Tibial artery (tissue), 4 donors: ENCODE measurements around the gene MYO15B.
A peak's percentile ranks its signal among the peaks of the same experiment; 100 is the strongest.

Source experiments
- DNase-seq, 2 donors: peaks; one replicate each; pipeline ENCODE4 v3.0.0-alpha.2; 2019
- H3K27ac ChIP-seq, 2 donors: fragments of 200-600 bp; sonication (generic) in 1 of 2; 1 replicate in 1 of 2; 2 replicates in 1 of 2; pipeline ENCODE4 v1.5.1; 2018 to 2019; ENCODE audit warnings: mild to moderate bottlenecking in 1 of 2
- H3K27me3 ChIP-seq, 2 donors: fragments of 200-600 bp; sonication (generic) in 1 of 2; one replicate each; pipeline versions ENCODE4 v1.5.1 to v1.6.0; 2016 to 2019
- H3K36me3 ChIP-seq, 3 donors: fragments of 200-600 bp; sonication (generic) in 2 of 3; one replicate each; pipeline ENCODE4 v1.5.1; 2016 to 2019; ENCODE audit warnings: mild to moderate bottlenecking in 2 of 3
- H3K4me1 ChIP-seq, 4 donors: fragments of 200-600 bp; sonication (generic) in 2 of 4; 1 replicate in 3 of 4; 2 replicates in 1 of 4; pipeline ENCODE4 v1.5.1; 2016 to 2019
- H3K4me3 ChIP-seq, 2 donors: fragments of 200-600 bp; sonication (generic) in 1 of 2; 1 replicate in 1 of 2; 2 replicates in 1 of 2; pipeline ENCODE4 v1.5.1; 2018 to 2019; ENCODE audit warnings: mild to moderate bottlenecking in 2 of 2
- H3K9me3 ChIP-seq, 3 donors: fragments of 200-600 bp; sonication (generic) in 1 of 3; one replicate each; pipeline ENCODE4 v1.5.1; 2016 to 2019
- intact Hi-C: fragments of 100-400 bp; cut with DNase I; formaldehyde crosslinking; loops from one replicate; pipeline ENCODE4 v1.15.0; 2023; ENCODE audit warnings: low total_unique reads
- TF ChIP-seq, protein P1 (sequence below), 2 experiments: fragments of 200-600 bp in 1 of 2; fragments of 450-650 bp in 1 of 2; IDR thresholded peaks; one replicate each; pipeline ENCODE4 v1.5.1; 2017 to 2019; ENCODE audit warnings: antibody characterized with exemption in 2 of 2, mild to moderate bottlenecking in 1 of 2, moderate library complexity in 1 of 2

Gene MYO15B

GRCh38 chr17:75595284-75595919, 7.8 kb downstream of the MYO15B start:
- no peak for DNase-seq
- H3K27me3 ChIP-seq, result peaks cover 0 to 3% of the 10 kb centered on the region in 2 donors
- H3K36me3 ChIP-seq, result peaks cover 0 to 6% (median 0%) of the 10 kb centered on the region in 3 donors
- no peak overlapping the region for H3K4me3 ChIP-seq
- TF ChIP-seq, protein P1, sequence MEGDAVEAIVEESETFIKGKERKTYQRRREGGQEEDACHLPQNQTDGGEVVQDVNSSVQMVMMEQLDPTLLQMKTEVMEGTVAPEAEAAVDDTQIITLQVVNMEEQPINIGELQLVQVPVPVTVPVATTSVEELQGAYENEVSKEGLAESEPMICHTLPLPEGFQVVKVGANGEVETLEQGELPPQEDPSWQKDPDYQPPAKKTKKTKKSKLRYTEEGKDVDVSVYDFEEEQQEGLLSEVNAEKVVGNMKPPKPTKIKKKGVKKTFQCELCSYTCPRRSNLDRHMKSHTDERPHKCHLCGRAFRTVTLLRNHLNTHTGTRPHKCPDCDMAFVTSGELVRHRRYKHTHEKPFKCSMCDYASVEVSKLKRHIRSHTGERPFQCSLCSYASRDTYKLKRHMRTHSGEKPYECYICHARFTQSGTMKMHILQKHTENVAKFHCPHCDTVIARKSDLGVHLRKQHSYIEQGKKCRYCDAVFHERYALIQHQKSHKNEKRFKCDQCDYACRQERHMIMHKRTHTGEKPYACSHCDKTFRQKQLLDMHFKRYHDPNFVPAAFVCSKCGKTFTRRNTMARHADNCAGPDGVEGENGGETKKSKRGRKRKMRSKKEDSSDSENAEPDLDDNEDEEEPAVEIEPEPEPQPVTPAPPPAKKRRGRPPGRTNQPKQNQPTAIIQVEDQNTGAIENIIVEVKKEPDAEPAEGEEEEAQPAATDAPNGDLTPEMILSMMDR (IDR thresholded peaks at IDR 0.05), result no peak
- H3K27ac ChIP-seq, result no peak overlapping the region
- H3K9me3 ChIP-seq, result no peaks in the 10 kb centered on the region
- H3K4me1 ChIP-seq, result no peaks in the 10 kb centered on the region
- intact Hi-C loops, result no loop called here

DNA sequence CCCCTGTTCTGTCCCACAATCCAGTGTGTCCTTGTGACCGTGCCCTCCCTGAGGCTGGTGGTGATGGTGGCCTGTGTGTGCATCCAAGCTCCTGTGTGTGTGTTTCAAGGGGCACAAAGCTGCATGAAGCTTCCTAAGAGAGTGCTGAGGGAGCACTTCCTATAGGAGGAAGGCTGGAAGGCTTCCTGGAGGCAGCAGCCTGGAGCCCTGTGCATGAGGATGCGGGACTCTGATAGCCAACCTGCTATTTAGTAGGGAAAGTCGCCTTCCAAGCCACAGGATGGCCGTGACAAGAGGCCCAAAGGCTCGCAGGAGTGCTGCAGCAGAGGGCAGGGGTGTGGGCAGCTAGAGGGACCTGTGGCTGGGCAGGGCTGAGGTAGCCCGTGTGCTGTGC, 8.3 kb downstream of the MYO15B start:
- intact Hi-C loops, result no loop called here
- no peaks in the 10 kb centered on the region for H3K4me1 ChIP-seq

GRCh38 chr17:75596320-75597087, 8.9 kb downstream of the MYO15B start:
- intact Hi-C loops, result no loop called here
- Histone ChIP-seq H3K9me3 (no peaks in the 10 kb centered on the region), H3K4me3 (no peak overlapping the region), H3K4me1 (no peaks in the 10 kb centered on the region), H3K36me3 (peaks cover 0 to 6% (median 0%) of the 10 kb centered on the region in 3 donors), H3K27ac (no peak overlapping the region), H3K27me3 (peaks cover 0 to 3% of the 10 kb centered on the region in 2 donors)
- TF ChIP-seq, protein P1 (IDR thresholded peaks at IDR 0.05), result no peak
- peak in 1 of 2 donors; percentile 58 for DNase-seq

More for the DNA sequence above, 8.3 kb downstream of the MYO15B start:
- H3K9me3 ChIP-seq, result no peaks in the 10 kb centered on the region
- TF ChIP-seq, protein P1 (IDR thresholded peaks at IDR 0.05), result no peak
- no peak overlapping the region for H3K27ac ChIP-seq
- no peak overlapping the region for H3K4me3 ChIP-seq
- H3K27me3 ChIP-seq, result peaks cover 0 to 3% of the 10 kb centered on the region in 2 donors
- DNase-seq, result no peak
- H3K36me3 ChIP-seq, result peaks cover 0 to 6% (median 0%) of the 10 kb centered on the region in 3 donors

DNA sequence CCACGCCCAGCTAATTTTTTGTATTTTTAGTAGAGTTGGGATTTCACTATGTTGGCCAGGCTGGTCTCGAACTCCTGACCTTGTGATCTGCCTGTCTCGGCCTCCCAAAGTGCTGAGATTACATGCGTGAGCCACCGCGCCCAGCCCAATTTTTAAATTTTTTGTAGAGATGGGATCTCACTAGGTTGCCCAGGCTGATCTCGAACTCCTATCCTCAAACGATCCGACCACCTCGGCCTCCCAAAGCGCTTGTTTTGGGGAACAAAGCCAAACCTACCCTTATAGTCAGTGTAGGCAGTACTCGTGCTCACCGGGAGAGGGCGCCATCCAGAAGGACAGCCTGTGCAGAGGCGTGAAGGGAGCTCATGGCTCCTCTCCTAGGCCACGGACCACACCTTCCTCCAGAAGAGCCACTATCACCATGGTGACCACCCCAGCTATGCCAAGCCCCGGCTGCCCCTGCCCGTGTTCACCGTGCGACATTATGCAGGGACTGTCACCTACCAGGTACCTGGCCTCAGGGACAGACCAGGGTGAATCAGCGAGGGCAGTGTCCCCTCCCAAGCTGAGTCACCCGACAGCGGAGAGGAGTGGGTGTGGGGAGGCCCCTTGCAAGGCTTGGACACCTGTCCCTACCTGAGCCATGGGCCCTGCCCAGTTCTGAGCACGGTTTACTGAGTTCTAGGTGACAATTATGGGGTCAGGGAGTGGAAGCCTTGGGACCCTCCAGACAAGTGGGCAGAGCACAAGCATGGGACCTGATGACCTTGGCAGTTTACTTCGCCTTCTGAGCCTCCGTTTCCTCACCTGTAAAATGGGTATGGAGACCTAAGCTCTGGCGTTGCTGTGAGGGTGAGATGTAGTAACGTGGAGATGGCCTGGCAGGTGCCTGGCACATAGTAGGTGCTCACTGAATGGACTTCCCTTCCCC, 13.7 kb downstream of the MYO15B start:
- TF ChIP-seq, protein P1 (IDR thresholded peaks at IDR 0.05), result peak; percentile 51 to 59
- Histone ChIP-seq H3K4me1 (no peaks in the 10 kb centered on the region), H3K9me3 (no peaks in the 10 kb centered on the region), H3K4me3 (no peak overlapping the region), H3K27me3 (no peaks in the 10 kb centered on the region), H3K36me3 (peaks cover 0 to 7% (median 0%) of the 10 kb centered on the region in 3 donors), H3K27ac (no peak overlapping the region)
- peak; percentile 39 to 62 for DNase-seq
- intact Hi-C loops, result no loop called here

GRCh38 chr17:75602644-75603043, 15.0 kb downstream of the MYO15B start:
- peaks cover 0 to 7% (median 0%) of the 10 kb centered on the region in 3 donors for H3K36me3 ChIP-seq
- H3K27ac ChIP-seq, result no peak overlapping the region
- no peaks in the 10 kb centered on the region for H3K4me1 ChIP-seq
- H3K27me3 ChIP-seq, result no peaks in the 10 kb centered on the region
- H3K9me3 ChIP-seq, result no peaks in the 10 kb centered on the region
- intact Hi-C loops, result no loop called here
- TF ChIP-seq, protein P1 (IDR thresholded peaks at IDR 0.05), result no peak
- H3K4me3 ChIP-seq, result no peak overlapping the region
- DNase-seq, result no peak
